Breast epithelium (tissue), 4 donors: ENCODE data around the gene CSAD. TPM values are rescaled to one million over a fixed set of nuclear protein-coding genes. Genes with fewer than 3 reads are reported as not detected.

Source experiments
- DNase-seq, 2 donors: peaks; one replicate each; pipeline ENCODE4 v3.0.0-alpha.2; 2019; ENCODE audit warnings: low spot score in 2 of 2
- H3K27ac ChIP-seq, 2 donors: fragments of 200-600 bp; sonication (generic) in 1 of 2; one replicate each; pipeline ENCODE4 v1.5.1; 2016 to 2019; ENCODE audit warnings: mild to moderate bottlenecking in 1 of 2
- H3K27me3 ChIP-seq, 2 donors: fragments of 200-600 bp; sonication (generic) in 1 of 2; one replicate each; pipeline versions ENCODE4 v1.5.1 to v1.6.0; 2017 to 2019; ENCODE audit warnings: control low read depth in 1 of 2, mild to moderate bottlenecking in 1 of 2
- H3K36me3 ChIP-seq: fragments of 200-600 bp; one replicate; pipeline ENCODE4 v1.5.1; 2019
- H3K4me1 ChIP-seq, 2 donors: fragments of 200-600 bp; sonication (generic); one replicate each; pipeline ENCODE4 v1.5.1; 2016 to 2019; ENCODE audit warnings: control low read depth in 1 of 2
- H3K4me3 ChIP-seq, 3 donors: fragments of 200-600 bp; sonication (generic); 1 replicate in 2 of 3; 2 replicates in 1 of 3; pipeline ENCODE4 v1.5.1; 2016 to 2019; ENCODE audit warnings: mild to moderate bottlenecking in 3 of 3, moderate library complexity in 2 of 3
- H3K9me3 ChIP-seq, 2 donors: fragments of 200-600 bp; sonication (generic) in 1 of 2; one replicate each; pipeline ENCODE4 v1.5.1; 2016 to 2019; ENCODE audit warnings: control low read depth in 1 of 2
- CTCF ChIP-seq, 3 donors: fragments of 450-650 bp; IDR thresholded peaks; one replicate each; pipeline ENCODE4 v1.5.1; 2016 to 2017; ENCODE audit warnings: antibody characterized with exemption in 3 of 3, mild to moderate bottlenecking in 3 of 3, moderate library complexity in 3 of 3
- POLR2A ChIP-seq: fragments of 450-650 bp; IDR thresholded peaks from one replicate; pipeline ENCODE4 v1.6.1; 2016; ENCODE audit warnings: antibody characterized with exemption, mild to moderate bottlenecking, moderate library complexity
- POLR2AphosphoS5 ChIP-seq, 3 donors: sonication (generic); formaldehyde crosslinking; IDR thresholded peaks; one replicate each; pipeline ENCODE4 v1.6.1; 2017; ENCODE audit warnings: antibody characterized with exemption in 3 of 3
- intact Hi-C: fragments of 100-400 bp; cut with DNase I; formaldehyde crosslinking; loops from one replicate; pipeline ENCODE4 v1.15.1; 2023; ENCODE audit warnings: low total_unique reads
- total RNA-seq, 3 donors: library from RNA; depleted of rRNA; stranded (reverse); fragments of >200 nt; gene quantifications; one replicate each; pipeline ENCODE4 v1.1.0, GENCODE V29; 2016

Gene CSAD
- total RNA-seq, 3 donors from 2014 or later = 60.2 to 74.1 (median 68.8) TPM

DNA sequence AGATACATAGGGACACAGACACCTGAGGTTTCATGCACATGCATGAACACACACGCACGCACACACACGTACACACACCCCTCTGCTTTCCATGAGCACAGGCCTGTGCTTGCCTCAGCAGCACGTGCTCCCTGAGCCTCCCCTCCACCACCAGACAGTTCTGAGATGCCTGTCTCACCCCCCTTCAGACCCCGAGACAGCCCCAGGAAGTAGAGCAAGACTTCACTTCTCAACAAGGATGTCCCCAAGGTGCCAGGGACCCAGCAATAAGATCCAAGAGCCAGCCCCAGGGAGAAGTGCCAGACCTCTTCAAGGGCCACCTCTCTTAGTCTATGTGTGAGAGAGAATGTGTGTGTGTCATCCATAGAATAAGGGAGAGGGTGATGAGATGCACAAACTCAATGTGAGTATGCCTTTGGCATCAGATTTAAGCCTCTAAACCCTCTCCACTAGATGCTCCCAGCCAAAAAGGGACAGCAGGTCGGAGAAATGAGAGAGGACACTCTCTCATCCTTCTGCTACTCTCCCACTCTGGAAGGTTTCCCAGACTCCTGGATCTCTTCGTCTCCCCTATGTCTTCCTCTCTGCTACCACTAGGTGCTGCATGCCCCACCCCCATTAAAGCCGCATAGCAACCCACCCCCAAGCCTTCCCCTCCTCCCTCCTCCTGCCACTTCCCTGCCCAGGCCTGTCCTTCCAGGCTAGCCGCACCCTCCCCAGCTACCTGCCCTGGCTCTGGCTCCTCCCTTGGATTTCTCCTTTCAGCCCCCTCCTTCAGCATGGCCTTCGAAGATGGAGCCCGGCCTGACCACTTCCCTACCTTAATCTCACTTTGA lies 43.6 kb upstream of the CSAD start:
- DNase-seq = peak in 1 of 2 donors; percentile 46
- Histone ChIP-seq H3K27ac (peak overlapping the region; percentile 91 to 99), H3K27me3 (no peaks in the 10 kb centered on the region), H3K4me1 (peaks cover 10 to 51% of the 10 kb centered on the region in 2 donors), H3K4me3 (peak overlapping the region in 1 of 3 donors; percentile 25), H3K9me3 (no peaks in the 10 kb centered on the region), H3K36me3 (no peaks in the 10 kb centered on the region)
- intact Hi-C loops = no loop called here
- TF ChIP-seq POLR2AphosphoS5 (IDR thresholded peaks at IDR 0.05) = no peak
- TF ChIP-seq CTCF (IDR thresholded peaks at IDR 0.05) = peak in 1 of 3 donors; percentile 26

- no peak for DNase-seq
- peaks cover 12 to 44% of the 10 kb centered on the region in 2 donors for H3K4me1 ChIP-seq
- peak overlapping the region in 2 of 3 donors; percentile 0 to 37 for H3K4me3 ChIP-seq
- H3K9me3 ChIP-seq = no peaks in the 10 kb centered on the region
- intact Hi-C loops = no loop called here
- H3K36me3 ChIP-seq = no peaks in the 10 kb centered on the region
- H3K27me3 ChIP-seq = no peaks in the 10 kb centered on the region
- TF ChIP-seq POLR2A (no peak), CTCF (IDR thresholded peaks at IDR 0.05) (no peak), POLR2AphosphoS5 (IDR thresholded peaks at IDR 0.05) (no peak)
- H3K27ac ChIP-seq = peak overlapping the region; percentile 91 to 99
Measured at GRCh38 chr12:53223389-53224060, 42.8 kb upstream of the CSAD start.

- H3K36me3 ChIP-seq = no peaks in the 10 kb centered on the region
- no peak for TF ChIP-seq CTCF (IDR thresholded peaks at IDR 0.05)
- TF ChIP-seq POLR2AphosphoS5 (IDR thresholded peaks at IDR 0.05) = no peak
- TF ChIP-seq POLR2A = no peak
- H3K4me1 ChIP-seq = peaks cover 19 to 47% of the 10 kb centered on the region in 2 donors
- peak overlapping the region in 1 of 3 donors; percentile 37 for H3K4me3 ChIP-seq
- H3K27me3 ChIP-seq = no peaks in the 10 kb centered on the region
- H3K27ac ChIP-seq = peak overlapping the region; percentile 91 to 99
- no peaks in the 10 kb centered on the region for H3K9me3 ChIP-seq
- intact Hi-C loops = no loop called here
- DNase-seq = no peak
Measured at GRCh38 chr12:53222806-53223261, 42.1 kb upstream of the CSAD start.

- Histone ChIP-seq H3K4me1 (peaks cover 25 to 53% of the 10 kb centered on the region in 2 donors), H3K27ac (peak overlapping the region; percentile 99 to 100), H3K9me3 (no peaks in the 10 kb centered on the region), H3K4me3 (peak overlapping the region; percentile 58 to 77 (median 77)), H3K36me3 (no peaks in the 10 kb centered on the region), H3K27me3 (no peaks in the 10 kb centered on the region)
- DNase-seq = no peak
- intact Hi-C loops = no loop called here
- no peak for TF ChIP-seq POLR2A
- TF ChIP-seq POLR2AphosphoS5 (IDR thresholded peaks at IDR 0.05) = no peak
- TF ChIP-seq CTCF (IDR thresholded peaks at IDR 0.05) = no peak
Measured at GRCh38 chr12:53222170-53222721, 41.5 kb upstream of the CSAD start.
